Ovary (tissue), 3 donors: ENCODE results near the gene RBM25.

Source experiments
- CTCF ChIP-seq, 3 donors: fragments of 450-650 bp in 2 of 3; fragments of 200-600 bp in 1 of 3; IDR thresholded peaks; one replicate each; pipeline versions ENCODE4 v1.5.1 to v1.8.0; 2016 to 2022; ENCODE audit warnings: antibody characterized with exemption in 3 of 3, mild to moderate bottlenecking in 1 of 3
- POLR2A ChIP-seq: fragments of 450-650 bp; IDR thresholded peaks from one replicate; pipeline ENCODE4 v1.6.1; 2017; ENCODE audit warnings: antibody characterized with exemption, mild to moderate bottlenecking, moderate library complexity
- donor health status: DM: no; HTN: no; CAD: no.

DNA sequence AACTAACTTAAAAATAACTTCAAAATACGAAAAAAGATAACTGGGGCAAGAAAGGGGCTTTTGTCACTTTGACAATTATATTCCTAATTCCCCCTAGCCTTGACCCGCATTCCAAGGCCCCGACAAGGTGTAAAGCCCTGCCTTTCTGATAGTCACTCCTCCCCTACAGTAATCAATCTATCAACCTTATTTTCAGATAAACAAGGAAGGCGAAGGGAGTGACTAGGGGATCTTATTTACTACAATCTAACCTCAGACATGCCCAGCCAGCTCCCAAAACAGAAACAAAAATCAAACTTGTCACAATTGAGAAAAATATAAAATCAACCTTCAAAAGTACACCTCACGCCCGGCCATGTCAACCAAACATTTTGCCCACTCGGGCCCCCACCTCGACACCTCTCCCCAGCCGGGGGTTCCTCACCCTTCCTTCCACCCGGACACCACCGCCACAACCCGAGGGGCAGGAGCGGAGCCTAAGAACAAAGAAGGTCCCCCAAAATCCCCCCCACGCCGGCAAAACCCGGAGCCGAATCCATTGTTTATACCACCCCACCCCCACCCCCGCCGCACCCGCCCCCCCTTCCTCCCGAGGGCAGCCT lies 32.0 kb upstream of the RBM25 start:
- TF ChIP-seq POLR2A (no peak), CTCF (IDR thresholded peaks at IDR 0.05) (no peak)
